ENCODE results near the gene GPC6.
A peak's percentile ranks its signal among the peaks of the same experiment; 100 is the strongest.

Gene GPC6

DNA sequence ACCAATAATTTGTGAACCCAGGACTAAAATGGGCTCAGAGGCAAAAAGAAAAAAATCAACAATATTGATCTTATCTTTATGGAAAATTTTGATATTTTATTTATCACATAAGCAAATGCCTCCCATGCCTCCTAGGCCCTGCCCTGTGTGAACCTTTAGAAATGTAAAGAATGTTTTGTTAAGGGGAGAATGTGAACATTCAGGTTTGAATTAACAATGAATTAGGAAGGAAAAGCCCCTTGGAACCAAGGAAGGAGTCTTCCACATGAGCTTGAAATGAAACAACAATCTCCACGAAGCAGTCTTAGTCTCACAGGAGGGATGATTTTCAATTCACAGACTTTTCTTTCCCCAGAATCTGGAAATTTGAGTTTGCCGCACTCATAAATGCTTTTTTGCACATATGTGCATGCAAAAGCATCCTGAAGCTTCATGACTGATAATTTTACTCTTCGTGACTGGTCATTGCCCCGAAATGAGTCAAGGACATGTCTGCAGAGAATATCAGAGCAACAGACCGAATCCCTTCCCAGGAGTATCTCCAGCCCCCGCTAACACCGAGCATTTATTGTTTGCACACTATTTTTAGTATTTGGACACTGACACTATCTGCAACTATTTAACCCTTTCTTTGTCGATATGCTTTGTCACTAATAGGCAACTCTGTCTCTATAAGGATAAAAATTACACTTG, 1117.7 kb downstream of the GPC6 start:
- no peak for DNase-seq

DNA sequence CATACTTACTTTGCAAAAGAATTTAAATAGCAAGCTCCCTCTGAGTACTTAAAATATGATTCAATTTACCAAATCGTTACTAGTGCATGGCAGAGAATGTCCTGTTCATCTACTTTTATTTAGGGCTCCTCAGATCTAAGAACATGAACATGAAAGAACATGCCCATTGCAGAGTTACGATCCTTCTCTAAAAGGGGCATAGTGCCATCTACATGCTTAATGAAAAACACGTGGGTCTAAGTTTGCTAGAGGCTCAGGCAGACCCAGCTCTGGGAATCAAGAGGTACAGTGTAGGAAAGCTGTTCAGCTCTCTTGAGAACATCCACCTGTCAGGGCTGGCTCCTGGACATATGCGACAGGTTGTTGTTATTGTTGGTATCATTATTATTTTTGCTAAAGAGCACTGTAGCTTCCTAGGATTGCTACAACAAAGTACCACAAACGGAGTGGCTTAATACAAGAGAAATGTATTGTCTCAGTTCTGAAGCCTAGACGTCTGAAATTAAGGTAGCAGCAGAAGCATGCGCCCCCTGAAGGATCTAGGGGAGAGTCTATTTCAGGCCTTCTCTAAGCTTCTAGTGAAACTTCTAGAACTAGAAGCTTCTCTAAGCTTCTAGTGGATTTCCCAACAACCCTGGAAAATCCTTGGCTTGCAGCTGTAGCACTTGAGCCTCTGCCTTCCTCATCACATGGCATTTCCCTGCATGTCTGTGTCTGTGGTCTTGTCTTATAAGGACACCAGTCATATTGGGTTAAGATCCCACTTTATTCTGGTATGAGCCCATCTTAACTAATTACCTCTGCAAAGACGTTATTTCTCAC, 1119.0 kb downstream of the GPC6 start:
- DNase-seq, result no peak

DNA sequence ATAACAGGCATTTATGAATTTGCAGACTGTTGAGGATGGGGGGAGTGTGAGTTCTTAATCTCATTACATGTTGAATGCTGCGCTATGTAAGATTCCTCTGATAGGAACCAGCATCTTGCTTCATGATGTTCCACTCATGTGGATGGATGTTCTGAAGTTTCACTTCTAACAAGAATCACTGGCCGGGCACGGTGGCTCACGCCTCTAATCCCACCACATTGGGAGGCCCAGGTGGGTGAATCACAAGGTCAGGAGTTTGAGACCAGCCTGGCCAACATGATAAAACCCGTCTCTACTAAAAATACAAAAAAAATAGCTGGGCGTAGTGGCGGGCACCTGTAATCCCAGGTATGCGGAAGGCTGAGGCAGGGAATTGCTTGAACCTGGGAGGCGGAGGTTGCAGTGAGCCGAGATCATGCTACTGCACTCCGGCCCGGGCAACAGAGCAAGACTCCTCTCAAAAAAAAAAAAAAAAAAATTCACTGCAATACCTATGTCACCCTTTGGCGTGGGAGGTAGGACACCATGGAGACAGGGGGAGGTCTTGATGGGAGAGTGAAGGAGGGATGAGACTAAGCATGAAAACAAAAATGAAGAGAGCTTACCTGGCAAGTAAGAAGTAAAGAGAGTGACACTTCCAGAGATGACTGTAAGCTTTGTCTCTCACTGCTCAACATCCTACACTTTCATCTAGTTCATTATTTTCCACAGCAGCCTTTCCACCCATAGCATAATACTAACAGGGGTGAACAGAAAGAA, 1119.8 kb downstream of the GPC6 start:
- DNase-seq, result no peak

DNA sequence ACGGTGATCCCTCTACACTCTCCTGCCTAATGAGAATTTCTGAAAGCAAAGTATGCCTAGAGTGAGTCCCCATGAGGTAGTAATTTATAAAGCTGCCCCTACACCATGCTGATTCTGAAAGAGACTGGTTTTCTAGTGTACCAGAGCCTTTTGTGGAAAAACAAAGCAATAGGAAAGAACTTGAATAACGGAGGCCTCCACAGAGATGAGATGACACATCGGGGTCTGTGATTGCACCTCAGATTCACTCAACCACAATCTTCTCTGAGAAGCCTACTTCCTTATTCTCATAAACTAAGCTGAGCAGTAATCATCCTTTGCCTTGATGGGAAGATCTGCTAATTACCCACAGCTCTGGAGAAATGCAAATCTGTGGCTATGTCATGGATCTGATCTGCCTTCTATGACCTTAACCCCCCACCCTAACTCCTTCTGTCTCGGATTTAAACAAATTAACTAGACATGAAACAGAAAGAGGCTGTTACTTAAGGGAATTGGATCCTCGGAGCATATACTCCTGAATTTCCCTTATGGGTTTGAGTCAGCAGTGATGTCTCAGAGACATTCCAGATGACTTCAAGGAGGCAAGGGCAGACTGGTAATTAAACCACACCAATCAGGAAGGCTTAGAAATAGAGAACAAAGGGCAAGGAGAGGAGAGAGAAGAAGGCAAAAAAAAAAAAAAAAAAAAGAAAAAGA, 1124.8 kb downstream of the GPC6 start:
- DNase-seq, result no peak

DNA sequence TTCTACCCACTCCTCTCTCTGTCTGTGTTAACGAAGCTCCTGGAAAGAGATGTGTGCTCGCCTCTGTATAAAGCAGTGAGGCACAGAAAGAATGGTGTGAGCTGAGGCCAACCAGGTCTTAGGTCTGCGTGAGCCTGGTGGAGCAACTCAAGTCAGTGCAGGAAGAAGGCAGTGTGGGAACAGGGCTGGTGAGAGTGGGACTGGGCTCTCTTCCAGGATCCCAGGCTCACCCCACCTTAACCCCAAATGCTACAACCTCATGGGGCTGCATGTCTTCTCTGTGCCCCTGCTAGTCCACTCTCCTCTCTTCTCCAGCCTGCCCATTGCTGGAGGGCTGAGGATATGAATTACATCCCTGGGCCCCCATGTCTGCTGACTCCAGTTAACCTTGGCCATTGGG, 1125.5 kb downstream of the GPC6 start:
- no peak for DNase-seq

DNA sequence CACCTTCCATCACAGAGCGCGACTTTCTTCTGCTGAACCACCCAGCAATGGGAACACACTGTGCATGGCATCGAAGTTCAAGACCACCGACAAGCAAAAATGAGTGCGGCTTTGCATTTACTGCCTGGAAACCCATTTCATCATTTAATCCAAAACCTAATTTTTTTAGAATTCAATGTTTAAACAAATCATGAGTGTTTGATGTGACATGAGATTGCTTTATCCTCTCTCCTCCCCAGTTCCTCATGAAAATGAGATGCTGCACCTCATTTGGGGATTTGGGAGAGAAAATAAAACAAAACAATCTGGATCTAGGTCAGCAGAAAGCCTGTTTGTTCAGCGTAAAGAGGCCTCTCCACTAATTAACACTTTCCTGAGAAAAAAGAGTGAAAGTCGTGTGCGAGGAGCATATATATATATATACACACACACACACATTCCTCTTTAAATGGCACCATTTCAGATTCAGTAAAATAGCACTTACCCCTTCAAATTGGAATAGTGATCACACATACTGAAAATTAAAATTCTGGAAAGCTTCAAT, 1126.6 kb downstream of the GPC6 start:
- DNase-seq, result no peak

DNA sequence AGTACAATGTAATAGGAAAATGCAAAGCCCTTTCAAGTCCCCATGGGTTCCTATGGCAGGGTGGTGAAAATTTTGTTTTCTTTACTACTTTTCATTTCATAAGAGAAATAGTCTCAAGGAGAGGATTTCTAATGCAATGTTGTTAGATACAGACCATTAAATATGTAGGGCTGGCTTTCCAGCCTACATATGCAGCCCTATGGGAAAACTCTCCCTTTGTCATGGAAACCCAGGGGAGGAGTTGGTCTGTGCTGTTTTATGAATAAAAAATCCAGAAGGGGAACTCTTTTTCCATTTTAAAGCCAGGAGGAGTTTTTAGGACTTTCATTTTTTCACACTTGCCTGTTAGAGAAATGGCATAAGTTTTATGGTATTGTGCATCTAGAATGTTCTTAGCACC, 1133.3 kb downstream of the GPC6 start:
- no peak for DNase-seq

DNA sequence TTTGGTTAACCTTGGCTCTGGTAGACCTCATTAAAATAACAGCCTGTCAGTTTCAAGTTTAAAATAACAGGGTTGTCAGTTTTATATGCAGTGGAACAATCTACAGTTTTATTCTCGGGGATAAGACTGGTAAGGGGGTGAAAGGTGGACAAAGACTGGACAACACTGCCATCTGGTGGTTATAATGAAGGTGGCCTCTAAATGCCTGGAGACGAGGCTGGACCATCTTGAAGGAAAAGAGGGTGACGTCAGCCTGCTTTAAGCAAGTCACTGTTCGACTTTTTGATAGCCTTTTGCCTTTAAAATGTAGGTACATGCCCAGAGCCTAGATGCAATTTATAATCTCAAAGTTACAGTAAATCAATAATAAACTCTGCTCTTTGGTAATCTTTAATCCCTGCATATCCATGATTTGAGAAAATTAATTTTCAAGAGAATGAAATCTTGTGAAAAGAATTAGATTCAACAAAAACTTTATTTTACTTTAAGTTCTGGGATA, 1135.9 kb downstream of the GPC6 start:
- peak; percentile 5 for DNase-seq

DNA sequence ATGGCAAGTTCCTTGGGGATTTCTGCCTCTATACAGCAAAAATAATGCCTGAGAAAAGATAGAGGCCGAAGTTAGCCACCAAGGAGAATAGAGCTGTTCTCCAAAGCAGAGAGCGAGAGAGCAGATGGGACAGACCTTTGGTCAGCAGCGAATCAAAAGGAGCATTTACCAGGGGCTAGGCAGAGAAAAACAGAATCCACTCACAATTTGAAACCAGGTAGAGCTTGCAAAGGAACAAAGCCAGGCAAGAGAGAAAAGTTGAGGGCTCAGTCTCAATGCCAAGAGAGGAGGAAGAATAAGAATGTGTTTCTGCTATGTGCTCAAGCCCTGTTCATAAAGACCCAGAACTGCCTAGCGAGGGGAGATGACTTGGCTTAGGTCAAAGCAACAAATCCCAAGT, 1140.1 kb downstream of the GPC6 start:
- DNase-seq, result no peak

DNA sequence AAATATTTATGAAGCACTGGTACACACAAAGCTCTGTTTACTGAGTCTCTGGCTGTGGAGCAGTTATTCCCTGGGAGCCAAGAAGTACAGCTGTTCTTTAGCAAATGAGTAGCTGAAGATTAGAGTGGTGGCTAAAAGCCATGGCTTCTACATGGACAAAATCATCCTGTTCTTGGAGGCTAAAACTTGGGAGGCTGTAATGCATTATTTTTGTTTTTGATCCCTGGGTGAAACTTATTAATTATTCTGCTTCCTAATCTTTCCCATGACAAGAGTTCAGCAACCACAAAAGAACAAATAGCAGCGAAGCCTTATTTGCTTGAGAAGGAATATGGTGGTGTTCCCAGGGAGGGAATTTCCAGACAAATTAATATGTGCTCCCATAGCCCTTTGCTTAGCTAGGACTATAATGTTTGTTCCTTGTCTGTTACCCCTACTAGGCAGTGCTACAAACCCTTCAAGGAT, 1143.4 kb downstream of the GPC6 start:
- DNase-seq, result no peak

DNA sequence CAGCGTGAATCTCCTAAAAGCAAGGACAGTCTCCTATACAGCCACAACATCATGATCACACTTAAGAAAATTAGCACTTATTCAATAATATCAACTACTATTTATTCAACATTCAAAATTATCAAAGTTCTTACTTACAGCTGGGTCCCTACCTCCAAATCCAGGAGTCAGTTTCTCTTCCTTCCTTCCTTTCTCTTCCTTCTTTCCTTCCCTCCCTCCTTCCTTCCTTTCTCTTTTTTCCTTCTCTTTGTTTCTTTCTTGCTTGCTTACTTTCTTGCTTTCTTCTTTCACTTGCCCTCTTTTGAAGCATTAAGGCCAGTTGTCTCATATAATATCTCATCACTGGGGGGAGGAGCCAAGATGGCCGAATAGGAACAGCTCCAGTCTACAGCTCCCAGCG, 1145.2 kb downstream of the GPC6 start:
- DNase-seq, result no peak

DNA sequence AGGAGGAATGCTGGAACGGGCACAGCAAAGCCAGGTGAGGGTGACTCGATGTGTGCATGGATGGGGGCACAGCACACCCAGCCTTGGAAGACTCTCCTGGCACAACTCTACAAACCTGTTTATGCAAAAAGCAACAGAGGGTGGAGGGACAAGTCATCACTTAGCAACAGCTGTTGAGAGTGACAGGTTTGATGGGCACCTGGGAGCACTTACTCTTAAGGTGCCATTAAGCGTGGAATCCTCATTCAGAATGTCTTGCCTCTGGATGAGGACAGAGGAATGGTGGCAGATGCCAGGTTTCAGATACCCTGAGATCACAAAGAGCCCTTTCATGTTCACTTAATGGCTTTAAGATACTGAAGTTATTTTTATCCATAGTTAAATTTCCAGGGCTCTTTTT, 1155.9 kb downstream of the GPC6 start:
- DNase-seq, result no peak

DNA sequence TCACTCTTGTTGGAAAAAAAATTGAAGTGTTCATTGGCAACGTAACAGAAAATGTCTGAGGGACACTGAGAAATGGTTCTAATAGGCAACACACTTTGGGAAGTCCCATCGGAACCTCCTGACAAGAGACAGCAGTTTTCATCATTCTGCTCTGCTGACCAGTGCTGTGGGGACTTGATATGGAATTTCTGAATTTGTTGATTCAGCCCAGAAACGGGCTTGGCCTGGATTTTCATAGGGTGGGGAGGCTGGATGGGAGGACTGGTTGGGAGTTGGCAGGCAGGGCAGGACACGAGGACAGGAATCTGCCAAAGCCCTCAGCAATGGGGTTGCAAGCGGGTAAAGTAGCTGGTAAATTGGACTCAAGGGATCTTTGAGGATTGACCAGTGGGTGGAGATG, 1156.4 kb downstream of the GPC6 start:
- no peak for DNase-seq

DNA sequence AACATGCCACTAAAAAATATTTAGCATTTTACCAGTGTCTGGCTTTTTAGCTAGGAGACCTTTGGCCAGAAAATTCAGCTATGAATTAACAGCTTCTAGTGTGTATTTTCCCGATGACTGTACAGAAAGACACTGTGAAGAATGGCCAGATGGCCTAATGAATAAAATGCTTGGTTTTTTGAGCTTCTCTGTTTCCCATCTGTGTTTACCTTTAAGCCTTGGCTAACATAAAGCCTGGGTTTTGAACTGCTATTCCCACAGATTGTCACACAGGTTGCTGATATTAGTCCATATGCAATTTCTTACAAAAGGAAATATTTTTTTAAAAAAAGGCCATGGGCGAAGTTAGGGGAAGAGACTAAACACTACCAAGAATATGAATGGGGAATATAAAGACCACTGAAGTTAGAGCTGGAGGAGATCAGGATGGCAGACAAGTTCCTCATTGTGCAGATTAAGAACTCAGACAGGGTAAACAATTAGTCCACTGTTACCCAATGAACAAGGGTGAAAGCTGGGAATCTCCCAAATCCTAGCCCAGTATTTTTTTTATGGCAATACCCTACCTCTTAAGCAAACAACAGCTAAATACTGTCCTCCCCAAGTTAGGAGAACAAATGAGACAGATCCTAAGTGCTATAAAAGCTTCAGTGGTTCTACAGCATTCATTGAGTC, 1157.8 kb downstream of the GPC6 start:
- no peak for DNase-seq

DNA sequence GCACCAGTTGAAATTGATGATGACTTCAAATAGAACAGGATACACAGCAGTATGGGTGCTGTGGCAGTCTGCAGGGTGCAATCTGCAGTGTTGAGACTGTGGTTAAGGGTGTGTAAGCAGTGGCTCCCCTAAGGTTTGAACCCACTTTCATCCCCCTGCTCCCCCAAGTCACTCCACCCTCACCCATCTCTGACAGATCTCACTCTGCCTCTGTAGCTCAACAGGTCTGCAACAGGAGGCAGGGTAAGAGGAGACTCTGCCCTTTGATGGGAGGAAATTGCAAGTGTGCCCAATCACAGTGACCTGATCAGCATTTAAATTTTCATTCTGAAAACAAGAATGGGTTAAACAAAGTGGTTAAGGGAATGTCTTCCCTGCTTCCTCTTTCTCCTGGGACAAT, 1160.4 kb downstream of the GPC6 start:
- DNase-seq, result no peak

DNA sequence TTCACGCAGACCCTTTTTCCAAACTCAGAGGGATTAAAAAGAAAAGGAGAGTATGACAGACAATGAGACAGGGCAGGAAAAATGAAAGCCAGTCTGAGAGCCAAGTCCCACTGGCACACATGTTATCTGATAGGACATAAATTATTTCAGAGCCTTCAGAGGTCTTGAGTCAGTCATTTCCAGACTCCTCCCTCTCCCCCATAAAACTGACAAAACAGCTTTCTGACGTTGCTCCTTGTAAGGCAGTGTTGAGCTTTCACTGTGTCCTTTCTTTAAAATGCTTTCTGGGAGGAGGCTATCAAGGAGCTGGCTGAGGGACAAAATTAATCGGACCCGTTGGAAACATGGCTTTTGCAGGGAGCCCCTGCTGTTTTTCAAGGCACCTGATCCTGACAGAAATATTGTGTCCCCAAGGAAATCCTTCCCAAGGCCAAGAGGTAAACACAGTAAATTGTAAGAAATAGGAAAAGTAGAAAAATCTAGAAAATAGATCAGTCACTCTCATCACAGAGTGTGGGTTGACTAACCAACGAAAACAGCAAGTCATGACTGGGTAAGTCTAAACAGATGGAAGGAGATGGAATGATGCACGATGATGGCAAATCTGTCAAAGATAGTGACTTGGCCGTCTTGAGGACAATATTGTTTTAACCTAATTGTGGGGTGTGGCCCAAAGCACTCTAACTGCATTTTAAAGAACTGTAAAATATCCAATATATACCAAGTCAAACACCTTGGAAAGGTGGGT, 1163.2 kb downstream of the GPC6 start:
- no peak for DNase-seq

DNA sequence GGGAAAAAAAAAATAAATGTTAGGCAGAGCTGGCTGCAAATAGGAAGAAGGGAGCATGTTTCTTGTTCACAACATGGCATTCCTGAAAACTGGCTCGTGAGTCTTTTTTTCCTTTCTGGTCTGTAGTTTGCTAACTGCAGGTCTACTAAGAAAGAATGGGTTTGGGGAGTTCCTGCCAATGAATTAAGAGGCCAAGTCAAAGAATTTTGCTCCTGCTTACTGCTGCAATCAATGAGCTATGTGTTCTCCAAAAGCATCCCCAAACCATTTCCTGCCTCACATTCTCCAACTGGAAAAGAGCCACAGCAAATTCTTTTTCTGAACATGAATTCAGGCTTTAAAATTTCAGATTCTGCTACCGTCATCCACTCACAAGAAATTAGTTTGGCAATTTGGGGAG, 1164.3 kb downstream of the GPC6 start:
- no peak for DNase-seq

DNA sequence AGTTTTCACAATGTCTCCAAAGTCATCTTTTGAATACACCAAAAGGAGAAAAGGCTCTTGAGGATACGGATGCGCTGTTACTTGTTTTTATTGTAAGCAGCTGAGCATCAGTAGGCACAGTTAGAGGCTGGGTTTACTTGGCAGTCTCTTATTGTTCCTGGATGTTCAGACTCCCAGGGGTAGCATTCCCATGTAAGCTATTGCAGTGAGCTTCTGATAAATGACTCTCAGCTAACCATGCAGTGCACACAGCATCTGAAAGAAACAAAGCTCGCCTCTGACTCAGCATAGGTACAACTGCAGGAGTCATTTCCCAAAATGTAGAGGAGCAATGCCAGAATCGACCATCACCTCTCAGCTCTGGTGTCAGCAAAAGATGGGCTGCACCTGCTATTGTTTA, 1168.1 kb downstream of the GPC6 start:
- no peak for DNase-seq

DNA sequence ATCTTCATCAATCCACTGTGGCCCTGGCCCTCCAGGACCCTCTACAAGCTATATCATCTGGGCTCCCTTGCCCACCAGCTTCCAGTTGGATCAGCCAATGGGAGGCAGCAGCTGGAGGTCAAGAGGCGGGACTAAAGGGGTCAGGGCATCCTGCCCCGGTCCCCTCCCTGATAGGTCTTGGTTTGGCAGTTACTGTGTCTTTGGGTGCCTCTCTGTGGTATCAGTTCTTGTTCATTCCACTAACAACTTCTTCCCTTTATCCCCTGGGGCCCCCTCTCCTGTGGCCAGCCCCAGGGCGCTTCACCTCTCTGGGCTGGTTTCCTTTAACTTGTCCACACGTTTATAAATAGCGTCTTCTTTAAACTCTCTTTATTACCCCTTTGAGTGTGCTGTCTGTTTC, 1169.3 kb downstream of the GPC6 start:
- DNase-seq, result no peak

DNA sequence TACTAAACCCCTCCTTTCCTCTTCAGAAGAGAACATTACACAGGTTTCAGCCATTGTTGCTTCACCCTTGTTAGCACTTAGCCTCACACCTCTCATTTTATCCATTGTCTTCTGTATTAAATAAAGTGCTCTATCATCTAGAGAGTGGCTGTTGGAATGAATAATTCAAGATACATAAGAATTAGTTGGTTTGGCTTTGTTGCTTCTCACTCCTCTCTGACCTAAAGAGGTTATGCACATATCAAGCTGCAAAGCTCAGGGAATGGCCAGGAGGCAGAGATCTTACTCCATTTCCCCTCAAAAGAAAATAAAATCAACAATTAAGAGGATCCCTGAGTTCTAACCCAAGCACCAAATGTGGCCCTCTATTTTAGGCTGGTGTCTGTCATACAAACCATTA, 1173.2 kb downstream of the GPC6 start:
- no peak for DNase-seq

DNA sequence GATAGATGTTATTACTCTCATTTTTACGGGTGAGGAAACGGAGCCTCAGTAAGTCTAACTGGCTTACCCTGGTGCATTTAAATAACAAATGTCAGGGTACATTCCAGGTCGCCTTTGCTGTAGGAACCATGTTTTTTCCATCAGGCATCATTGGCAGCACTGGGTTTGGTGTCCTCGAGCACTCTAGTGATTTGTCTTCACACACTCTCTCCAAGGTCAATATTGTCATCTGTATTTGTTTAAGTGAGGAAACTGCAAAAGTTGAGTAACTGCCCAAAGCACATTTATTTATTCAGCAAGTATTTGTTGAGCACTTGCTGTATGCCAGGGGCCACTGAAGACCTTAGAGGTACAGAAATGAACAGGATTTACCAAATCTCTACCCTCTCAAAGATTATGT, 1174.3 kb downstream of the GPC6 start:
- DNase-seq, result no peak
